HCT116 (cell line): ENCODE results near the gene CRY2. TPM values are rescaled to one million over a fixed set of nuclear protein-coding genes. Genes with fewer than 3 reads are reported as not detected.

ENCODE experiments used
- ATAC-seq: fragments of 200-7000 bp; cut with Tn5 transposase; 2 replicates; pipeline ENCODE4 v1.9.1; 2020; ENCODE audit warnings: mild to moderate bottlenecking, moderate library complexity
- BruUV-seq: library from RNA; stranded (reverse); fragments of 400-500 nt; replicated peaks from 2 replicates; lab custom pipeline; 2021; lab: Mats Ljungman, UMichigan
- CTCF ChIA-PET: fragments of 300-600 bp; sonication (Branson Sonifier 250); formaldehyde crosslinking; loops from one replicate; lab custom pipeline; 2021; ENCODE audit warnings: antibody characterized with exemption; lab: Charles Lee
- POLR2A ChIA-PET: fragments of 300-600, 350-600 bp; sonication (Branson Sonifier 250); formaldehyde crosslinking; loops from one replicate; lab custom pipeline; 2021; ENCODE audit warnings: antibody characterized with exemption; lab: Charles Lee
- RAD21 ChIA-PET, 2 experiments: fragments of 300-600 bp; sonication (Branson Sonifier 250); formaldehyde crosslinking; loops; one replicate each; lab custom pipeline; 2023; ENCODE audit warnings: low total read pairs in 2 of 2; ENCODE audit not compliant: uncharacterized antibody in 2 of 2, unreplicated experiment in 2 of 2, low non-redundant PET in 1 of 2; lab: Charles Lee
- DNase-seq: peaks from one replicate; pipeline ENCODE4 v3.0.0-alpha.2; 2010; ENCODE audit warnings: low read depth, low spot score
- H2AFZ ChIP-seq: fragments of 200-600 bp; shearing (Covaris generic), sonication (generic); 2 replicates; pipeline ENCODE4 v1.6.1; 2017; ENCODE audit warnings: low read depth, mixed run types, mixed read lengths, antibody characterized with exemption, low read length; ENCODE audit not compliant: poor library complexity, severe bottlenecking
- H3K27ac ChIP-seq: 2 replicates; pipeline ENCODE4 v1.5.1; 2012; ENCODE audit warnings: low read depth, low read length
- H3K27me3 ChIP-seq: fragments of 200-600 bp; sonication (generic); 2 replicates; pipeline ENCODE4 v1.6.1; 2016; ENCODE audit warnings: mixed run types, low read length, mixed read lengths; ENCODE audit not compliant: insufficient read depth
- H3K36me3 ChIP-seq, 2 experiments: fragments of 200-500 bp in 1 of 2; fragments of 200-600 bp in 1 of 2; sonication (Bioruptor generic) in 1 of 2; sonication (generic) in 1 of 2; 2 replicates each; pipeline versions ENCODE4 v1.5.1 to v1.6.1; 2014 to 2016; ENCODE audit warnings: low read length in 2 of 2, inconsistent platforms in 1 of 2, mixed read lengths in 1 of 2, mixed run types in 1 of 2; ENCODE audit not compliant: insufficient read depth in 2 of 2, control insufficient read depth in 1 of 2
- H3K4me1 ChIP-seq, 2 experiments: fragments of 200-600 bp in 1 of 2; sonication (generic) in 1 of 2; 2 replicates each; pipeline versions ENCODE4 v1.5.1 to v1.6.1; 2012 to 2017; ENCODE audit warnings: low read length in 2 of 2, inconsistent platforms in 1 of 2, mild to moderate bottlenecking in 1 of 2, mixed read lengths in 1 of 2, mixed run types in 1 of 2, moderate library complexity in 1 of 2; ENCODE audit not compliant: insufficient read depth in 2 of 2, control insufficient read depth in 1 of 2
- H3K4me2 ChIP-seq: fragments of 200-600 bp; sonication (generic); 2 replicates; pipeline ENCODE4 v1.6.1; 2017; ENCODE audit warnings: mixed run types, low read length, mixed read lengths
- H3K4me3 ChIP-seq, 2 experiments: fragments of 200-600 bp in 1 of 2; sonication (generic) in 1 of 2; replicated peaks in 1 of 2; 2 replicates each; pipeline ENCODE4 v1.5.1; 2011 to 2016; ENCODE audit warnings: low read length in 2 of 2, control low read depth in 1 of 2, low read depth in 1 of 2, mild to moderate bottlenecking in 1 of 2, mixed read lengths in 1 of 2, mixed run types in 1 of 2
- H3K79me2 ChIP-seq: fragments of 200-600 bp; sonication (generic); 2 replicates; pipeline ENCODE4 v1.6.1; 2017; ENCODE audit warnings: mild to moderate bottlenecking, mixed run types, low read length, moderate library complexity, mixed read lengths; ENCODE audit not compliant: insufficient read depth
- H3K9ac ChIP-seq: fragments of 200-600 bp; sonication (generic); 2 replicates; pipeline ENCODE4 v1.6.1; 2016; ENCODE audit warnings: low read length, mixed read lengths
- H3K9me2 ChIP-seq: fragments of 200-600 bp; sonication (generic), shearing (Covaris generic); 2 replicates; pipeline ENCODE4 v1.6.1; 2017; ENCODE audit warnings: mixed run types, mild to moderate bottlenecking, moderate library complexity; ENCODE audit not compliant: insufficient read depth
- H3K9me3 ChIP-seq, 2 experiments: fragments of 200-500 bp in 1 of 2; fragments of 200-600 bp in 1 of 2; sonication (Bioruptor generic) in 1 of 2; sonication (generic) in 1 of 2; 2 replicates each; pipeline ENCODE4 v1.6.1; 2014 to 2017; ENCODE audit warnings: low read length in 2 of 2, mixed read lengths in 2 of 2, inconsistent platforms in 1 of 2, low read depth in 1 of 2, mild to moderate bottlenecking in 1 of 2, mixed run types in 1 of 2, moderate library complexity in 1 of 2; ENCODE audit not compliant: control insufficient read depth in 1 of 2, insufficient read depth in 1 of 2
- H4K20me1 ChIP-seq: fragments of 200-600 bp; sonication (generic), shearing (Covaris generic); 2 replicates; pipeline ENCODE4 v1.6.1; 2017; ENCODE audit warnings: mixed run types, mild to moderate bottlenecking, moderate library complexity; ENCODE audit not compliant: insufficient read depth
- EGR1 ChIP-seq: IDR thresholded peaks from 2 replicates; pipeline ENCODE4 v1.6.1; 2012; ENCODE audit warnings: low read depth
- ELF1 ChIP-seq: IDR thresholded peaks from 2 replicates; pipeline ENCODE4 v1.6.1; 2012; ENCODE audit warnings: low read depth, borderline replicate concordance
- EZH2 ChIP-seq: fragments of 200-600 bp; sonication (generic); IDR thresholded peaks from 2 replicates; pipeline ENCODE4 v1.6.1; 2017; ENCODE audit warnings: antibody characterized with exemption, mixed run types
- EZH2phosphoT487 ChIP-seq: fragments of 200-600 bp; IDR thresholded peaks from 2 replicates; pipeline ENCODE4 v1.6.1; 2018; ENCODE audit warnings: antibody characterized with exemption, borderline replicate concordance
- FOSL1 ChIP-seq: IDR thresholded peaks from 2 replicates; pipeline ENCODE4 v1.6.1; 2012; ENCODE audit warnings: low read depth
- POLR2A ChIP-seq: IDR thresholded peaks from 2 replicates; pipeline ENCODE4 v1.7.0; 2011; ENCODE audit warnings: borderline replicate concordance; ENCODE audit not compliant: insufficient read depth, insufficient read length; ENCODE audit errors: extremely low read depth
- POLR2AphosphoS5 ChIP-seq: IDR thresholded peaks from 2 replicates; pipeline ENCODE4 v1.6.1; 2011; ENCODE audit warnings: mild to moderate bottlenecking, low read depth, low read length, moderate library complexity
- SP1 ChIP-seq: IDR thresholded peaks from 2 replicates; pipeline ENCODE4 v1.6.1; 2012; ENCODE audit warnings: low read depth
- SRF ChIP-seq: IDR thresholded peaks from 2 replicates; pipeline ENCODE4 v1.6.1; 2012; ENCODE audit warnings: low read depth
- TCF7L2 ChIP-seq: IDR thresholded peaks from 2 replicates; pipeline ENCODE4 v1.7.0; 2011; ENCODE audit warnings: borderline replicate concordance, inconsistent platforms; ENCODE audit not compliant: insufficient read depth, insufficient read length; ENCODE audit errors: extremely low read depth
- ZFX ChIP-seq: fragments of 450-650 bp; IDR thresholded peaks from 2 replicates; pipeline ENCODE4 v1.6.1; 2017
- ZNF274 ChIP-seq: fragments of 200-500 bp; sonication (Bioruptor generic); IDR thresholded peaks from 2 replicates; pipeline ENCODE4 v1.6.1; 2014; ENCODE audit warnings: mild to moderate bottlenecking, low read depth, low read length, inconsistent platforms
- intact Hi-C: fragments of 100-400 bp; cut with micrococcal nuclease; formaldehyde crosslinking; loops from 2 replicates; pipeline ENCODE4 v1.10.0; 2022
- total RNA-seq: library from RNA; stranded (reverse); gene quantifications from one replicate; pipeline ENCODE4 v1.2.1, GENCODE V29; 2021; ENCODE audit not compliant: unreplicated experiment
- TF ChIP-seq, protein P1 (sequence below), 3 experiments: fragments of 200-600 bp in 1 of 3; sonication (generic) in 1 of 3; IDR thresholded peaks in 2 of 3; conservative IDR thresholded peaks in 1 of 3; 2 replicates each; pipeline ENCODE4 v1.5.1; 2012 to 2017; ENCODE audit warnings: low read depth in 2 of 3, low read length in 2 of 3, antibody characterized with exemption in 1 of 3, borderline replicate concordance in 1 of 3, control low read depth in 1 of 3, mild to moderate bottlenecking in 1 of 3, mixed read lengths in 1 of 3, mixed run types in 1 of 3, moderate library complexity in 1 of 3; ENCODE audit not compliant: insufficient read depth in 1 of 3
- TF ChIP-seq, protein P2 (sequence below): IDR thresholded peaks from 2 replicates; pipeline ENCODE4 v1.6.1; 2011; ENCODE audit warnings: mild to moderate bottlenecking, low read length, moderate library complexity; ENCODE audit not compliant: insufficient replicate concordance; ENCODE audit errors: extremely low read depth
- TF ChIP-seq, protein P3 (sequence below): IDR thresholded peaks from 2 replicates; pipeline ENCODE4 v1.6.1; 2012

The CRY2 gene
- total RNA-seq, 1 experiment from 2014 or later, result 18.0 TPM

DNA sequence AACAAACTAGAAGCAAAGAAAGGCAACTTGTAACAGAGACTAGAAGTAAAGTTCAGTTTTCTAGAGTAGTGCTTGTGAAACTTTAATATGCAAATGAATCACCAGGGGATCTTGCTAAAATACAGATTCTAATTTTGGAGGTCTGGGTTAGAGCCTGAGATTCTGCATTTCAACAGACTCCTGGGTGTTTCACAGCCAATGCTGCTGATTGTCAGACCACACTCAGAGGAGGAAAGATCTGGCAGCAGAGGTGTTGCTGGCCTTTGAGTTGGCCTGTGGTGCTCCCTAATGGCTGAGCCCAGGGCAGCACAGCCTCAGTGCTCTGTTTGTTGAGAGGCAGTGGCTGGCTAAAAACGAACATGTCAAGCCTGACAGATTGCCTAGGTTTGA, 5.4 kb downstream of the CRY2 start:
- peaks cover 34% of the 10 kb centered on the region for H3K79me2 ChIP-seq
- peaks cover 2 to 9% of the 10 kb centered on the region in 2 experiments; a peak in 3 of 4 replicates for H3K4me1 ChIP-seq
- H3K27ac ChIP-seq, result no peak overlapping the region
- ChIA-PET CTCF (no interaction called here), RAD21 (no interaction called here), POLR2A (no interaction called here)
- no peak overlapping the region for H3K4me3 ChIP-seq
- H2AFZ ChIP-seq, result no peak overlapping the region
- H3K9me3 ChIP-seq, result no peaks in the 10 kb centered on the region
- peaks cover 0 to 5% of the 10 kb centered on the region in 2 experiments; a peak in 2 of 4 replicates for H3K36me3 ChIP-seq
- intact Hi-C loops, result no loop called here
- no TSS peak for BruUV-seq
- no peaks in the 10 kb centered on the region for H3K27me3 ChIP-seq
- no peak for TF ChIP-seq FOSL1
- no peak overlapping the region for H3K4me2 ChIP-seq
- no peaks in the 10 kb centered on the region for H3K9me2 ChIP-seq
- no peaks in the 10 kb centered on the region for H4K20me1 ChIP-seq
- DNase-seq (no peak), ATAC-seq (no peak)
- H3K9ac ChIP-seq, result no peak overlapping the region

DNA sequence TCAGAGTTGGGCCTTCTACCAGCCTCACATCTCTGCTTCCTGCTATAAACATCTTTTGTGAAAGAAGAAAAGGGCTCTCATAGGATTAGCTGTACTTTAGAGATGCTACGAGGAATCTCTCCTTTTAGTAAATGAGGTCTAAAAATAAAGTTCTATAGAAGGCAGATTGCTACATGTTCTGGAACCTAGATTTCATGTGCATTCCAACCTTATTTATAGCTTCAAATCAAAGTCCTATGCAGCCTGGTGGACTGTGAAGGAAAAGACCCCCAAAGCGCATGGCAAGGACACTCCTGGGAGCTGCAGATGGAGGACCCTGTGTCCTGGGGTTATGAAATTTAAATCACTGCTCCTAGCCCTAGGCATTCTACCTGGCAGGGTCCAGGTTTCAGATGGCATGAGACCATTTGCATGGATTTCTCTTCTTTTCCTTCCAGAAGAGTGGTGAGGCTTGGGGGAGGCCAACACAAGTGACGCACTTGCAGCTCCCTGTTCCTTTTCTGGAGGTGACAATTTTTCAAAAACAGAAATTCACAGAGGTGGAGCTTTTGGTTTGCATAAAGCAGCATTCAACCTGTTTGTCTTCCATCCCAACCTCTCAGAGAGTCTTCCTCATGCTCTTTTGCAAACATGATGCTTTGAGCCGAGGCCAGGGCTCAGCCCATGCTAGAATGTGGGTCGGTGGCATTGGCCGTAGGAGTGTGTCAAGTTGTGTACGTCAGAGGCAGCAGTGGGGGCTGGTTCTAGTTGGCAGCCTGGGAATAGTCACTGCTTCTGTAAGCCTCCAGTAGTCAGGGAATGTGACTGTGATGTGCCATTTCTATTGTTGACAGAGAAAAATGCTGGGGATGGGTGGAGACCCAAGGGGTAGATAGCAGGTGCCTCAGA, 6.3 kb downstream of the CRY2 start:
- ChIA-PET RAD21 (no interaction called here), POLR2A (no interaction called here), CTCF (no interaction called here)
- intact Hi-C loops, result no loop called here
- H2AFZ ChIP-seq, result no peak overlapping the region
- no peaks in the 10 kb centered on the region for H3K27me3 ChIP-seq
- no peaks in the 10 kb centered on the region for H3K9me2 ChIP-seq
- no peak overlapping the region for H3K9ac ChIP-seq
- peaks cover under 1 to 6% of the 10 kb centered on the region in 2 experiments; a peak in 3 of 4 replicates for H3K4me1 ChIP-seq
- H3K27ac ChIP-seq, result no peak overlapping the region
- ATAC-seq, result no peak
- H3K4me3 ChIP-seq, result no peak overlapping the region
- H3K9me3 ChIP-seq, result no peaks in the 10 kb centered on the region
- peaks cover 30% of the 10 kb centered on the region for H3K79me2 ChIP-seq
- no peaks in the 10 kb centered on the region for H4K20me1 ChIP-seq
- H3K36me3 ChIP-seq, result peaks cover under 1 to 5% of the 10 kb centered on the region in 2 experiments; a peak in 3 of 4 replicates
- H3K4me2 ChIP-seq, result no peak overlapping the region
- BruUV-seq, result no TSS peak
- DNase-seq, result no peak
- TF ChIP-seq ZFX (no peak), POLR2A (no peak), SP1 (no peak), SRF (no peak), ELF1 (no peak), TCF7L2 (no peak), EZH2 (no peak), EZH2phosphoT487 (no peak), ZNF274 (no peak), POLR2AphosphoS5 (no peak), EGR1 (no peak)
- TF ChIP-seq, protein P1, sequence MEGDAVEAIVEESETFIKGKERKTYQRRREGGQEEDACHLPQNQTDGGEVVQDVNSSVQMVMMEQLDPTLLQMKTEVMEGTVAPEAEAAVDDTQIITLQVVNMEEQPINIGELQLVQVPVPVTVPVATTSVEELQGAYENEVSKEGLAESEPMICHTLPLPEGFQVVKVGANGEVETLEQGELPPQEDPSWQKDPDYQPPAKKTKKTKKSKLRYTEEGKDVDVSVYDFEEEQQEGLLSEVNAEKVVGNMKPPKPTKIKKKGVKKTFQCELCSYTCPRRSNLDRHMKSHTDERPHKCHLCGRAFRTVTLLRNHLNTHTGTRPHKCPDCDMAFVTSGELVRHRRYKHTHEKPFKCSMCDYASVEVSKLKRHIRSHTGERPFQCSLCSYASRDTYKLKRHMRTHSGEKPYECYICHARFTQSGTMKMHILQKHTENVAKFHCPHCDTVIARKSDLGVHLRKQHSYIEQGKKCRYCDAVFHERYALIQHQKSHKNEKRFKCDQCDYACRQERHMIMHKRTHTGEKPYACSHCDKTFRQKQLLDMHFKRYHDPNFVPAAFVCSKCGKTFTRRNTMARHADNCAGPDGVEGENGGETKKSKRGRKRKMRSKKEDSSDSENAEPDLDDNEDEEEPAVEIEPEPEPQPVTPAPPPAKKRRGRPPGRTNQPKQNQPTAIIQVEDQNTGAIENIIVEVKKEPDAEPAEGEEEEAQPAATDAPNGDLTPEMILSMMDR (IDR thresholded peaks at IDR 0.05 in 2 of 3, conservative IDR thresholded peaks at IDR 0.05 in 1 of 3; ENCODE audit: borderline replicate concordance in 1 of 3, insufficient read depth in 1 of 3, low read depth in 2 of 3, low read length in 2 of 3), result no peak
- TF ChIP-seq, protein P2, sequence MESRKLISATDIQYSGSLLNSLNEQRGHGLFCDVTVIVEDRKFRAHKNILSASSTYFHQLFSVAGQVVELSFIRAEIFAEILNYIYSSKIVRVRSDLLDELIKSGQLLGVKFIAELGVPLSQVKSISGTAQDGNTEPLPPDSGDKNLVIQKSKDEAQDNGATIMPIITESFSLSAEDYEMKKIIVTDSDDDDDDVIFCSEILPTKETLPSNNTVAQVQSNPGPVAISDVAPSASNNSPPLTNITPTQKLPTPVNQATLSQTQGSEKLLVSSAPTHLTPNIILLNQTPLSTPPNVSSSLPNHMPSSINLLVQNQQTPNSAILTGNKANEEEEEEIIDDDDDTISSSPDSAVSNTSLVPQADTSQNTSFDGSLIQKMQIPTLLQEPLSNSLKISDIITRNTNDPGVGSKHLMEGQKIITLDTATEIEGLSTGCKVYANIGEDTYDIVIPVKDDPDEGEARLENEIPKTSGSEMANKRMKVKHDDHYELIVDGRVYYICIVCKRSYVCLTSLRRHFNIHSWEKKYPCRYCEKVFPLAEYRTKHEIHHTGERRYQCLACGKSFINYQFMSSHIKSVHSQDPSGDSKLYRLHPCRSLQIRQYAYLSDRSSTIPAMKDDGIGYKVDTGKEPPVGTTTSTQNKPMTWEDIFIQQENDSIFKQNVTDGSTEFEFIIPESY, result no peak
- TF ChIP-seq, protein P3, sequence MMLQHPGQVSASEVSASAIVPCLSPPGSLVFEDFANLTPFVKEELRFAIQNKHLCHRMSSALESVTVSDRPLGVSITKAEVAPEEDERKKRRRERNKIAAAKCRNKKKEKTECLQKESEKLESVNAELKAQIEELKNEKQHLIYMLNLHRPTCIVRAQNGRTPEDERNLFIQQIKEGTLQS, result no peak
